Activated CD4-positive, alpha-beta T cell treated with anti-CD3 and anti-CD28 coated beads for 1 hour (primary cell): Measurements from ENCODE around the gene DMD.
"Not testable (repeated sequence)": the region's sequence is repeated elsewhere in the genome, so short reads cannot be mapped to it uniquely, and the experiment has no call there.

Experiments
- DNase-seq: peaks from one replicate; pipeline ENCODE4 v3.0.0-alpha.2; 2020

The DMD gene

DNA sequence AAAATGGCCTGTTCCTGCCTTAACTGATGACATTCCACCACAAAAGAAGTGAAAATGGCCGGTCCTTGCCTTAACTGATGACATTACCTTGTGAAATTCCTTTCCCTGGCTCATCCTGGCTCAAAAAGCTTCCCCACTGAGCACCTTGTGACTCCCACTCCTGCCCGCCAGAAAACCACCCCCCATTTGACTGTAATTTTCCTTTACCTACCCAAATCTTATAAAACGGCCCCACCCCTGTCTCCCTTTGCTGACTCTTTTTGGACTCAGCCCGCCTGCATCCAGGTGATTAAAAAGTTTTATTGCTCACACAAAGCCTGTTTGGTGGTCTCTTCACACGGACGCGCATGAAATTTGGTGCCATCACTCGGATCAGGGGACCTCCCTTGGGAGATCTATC lies 1833.5 kb downstream of the DMD start:
- DNase-seq: not testable (repeated sequence)

DNA sequence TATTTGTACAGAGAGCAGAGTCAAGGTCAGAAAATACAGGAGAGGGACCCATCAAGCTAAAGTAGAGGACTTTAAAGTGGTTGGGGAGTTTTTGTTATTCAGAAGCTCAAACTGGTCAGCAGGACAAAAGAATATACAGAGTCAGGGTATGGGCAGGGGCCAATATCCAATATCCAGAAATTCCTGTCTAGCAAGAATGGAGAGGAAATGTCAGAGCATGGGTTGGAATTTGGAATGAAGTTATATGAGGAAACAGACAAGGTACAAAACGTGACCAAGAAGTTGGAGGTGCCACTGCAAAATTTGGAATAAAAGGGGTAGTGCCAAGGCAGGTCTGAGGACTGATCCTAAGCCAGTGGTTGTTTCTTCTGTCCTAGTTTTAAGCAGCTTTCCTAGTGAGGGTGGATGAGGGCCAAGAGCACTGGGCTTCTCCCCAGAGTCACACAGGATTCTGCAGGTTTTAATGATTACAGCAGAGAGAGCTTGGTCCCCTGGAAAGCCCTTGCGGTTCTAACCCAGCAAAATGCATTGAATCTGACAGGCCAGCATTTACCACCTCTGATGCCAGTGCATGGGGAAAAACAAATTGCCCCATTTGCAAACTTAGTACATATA lies 1834.8 kb downstream of the DMD start:
- no peak for DNase-seq

- DNase-seq: no peak
Observed at GRCh38 chrX:31374786-31375185, 1836.6 kb downstream of the DMD start.

GRCh38 chrX:31371956-31372355 lies 1839.4 kb downstream of the DMD start:
- no peak for DNase-seq

DNA sequence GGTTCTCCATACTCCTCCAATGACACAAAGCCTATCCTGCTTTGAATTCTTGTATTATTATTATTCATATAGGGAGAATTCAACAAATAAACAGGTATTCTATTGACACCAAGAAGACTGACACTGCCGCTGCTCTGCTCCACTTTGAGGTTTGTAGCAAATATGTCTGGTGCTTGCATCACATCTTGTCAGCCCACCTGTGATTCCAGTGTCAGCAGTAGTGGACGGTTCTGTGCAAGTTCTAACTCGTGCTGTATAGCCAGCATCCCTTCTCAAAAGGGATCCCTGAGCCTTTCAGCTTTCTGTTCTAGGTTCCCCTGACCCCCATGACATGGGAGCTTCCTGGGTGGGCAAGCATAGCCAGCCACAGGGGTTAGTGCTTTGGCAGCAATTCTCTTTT lies 1843.5 kb downstream of the DMD start:
- DNase-seq: no peak

DNA sequence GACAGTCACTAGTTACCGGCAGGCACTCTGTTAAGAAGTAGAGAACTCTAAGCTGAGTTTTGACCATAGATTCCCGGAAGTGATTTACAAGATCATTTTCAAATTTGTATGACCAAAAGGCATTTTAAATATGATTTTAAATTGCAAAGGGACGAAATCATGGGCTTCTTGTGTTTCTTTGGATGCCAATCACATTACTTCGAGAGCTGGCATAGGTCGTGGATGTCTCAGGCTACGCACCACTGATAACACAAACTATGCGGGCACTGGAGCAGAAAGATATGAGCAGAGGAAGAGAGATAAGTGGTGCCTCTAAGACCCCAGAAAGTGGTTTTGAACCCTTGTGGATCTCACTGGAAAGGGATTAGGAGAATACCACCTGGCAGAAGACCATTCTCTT lies 1845.3 kb downstream of the DMD start:
- DNase-seq: no peak

DNA sequence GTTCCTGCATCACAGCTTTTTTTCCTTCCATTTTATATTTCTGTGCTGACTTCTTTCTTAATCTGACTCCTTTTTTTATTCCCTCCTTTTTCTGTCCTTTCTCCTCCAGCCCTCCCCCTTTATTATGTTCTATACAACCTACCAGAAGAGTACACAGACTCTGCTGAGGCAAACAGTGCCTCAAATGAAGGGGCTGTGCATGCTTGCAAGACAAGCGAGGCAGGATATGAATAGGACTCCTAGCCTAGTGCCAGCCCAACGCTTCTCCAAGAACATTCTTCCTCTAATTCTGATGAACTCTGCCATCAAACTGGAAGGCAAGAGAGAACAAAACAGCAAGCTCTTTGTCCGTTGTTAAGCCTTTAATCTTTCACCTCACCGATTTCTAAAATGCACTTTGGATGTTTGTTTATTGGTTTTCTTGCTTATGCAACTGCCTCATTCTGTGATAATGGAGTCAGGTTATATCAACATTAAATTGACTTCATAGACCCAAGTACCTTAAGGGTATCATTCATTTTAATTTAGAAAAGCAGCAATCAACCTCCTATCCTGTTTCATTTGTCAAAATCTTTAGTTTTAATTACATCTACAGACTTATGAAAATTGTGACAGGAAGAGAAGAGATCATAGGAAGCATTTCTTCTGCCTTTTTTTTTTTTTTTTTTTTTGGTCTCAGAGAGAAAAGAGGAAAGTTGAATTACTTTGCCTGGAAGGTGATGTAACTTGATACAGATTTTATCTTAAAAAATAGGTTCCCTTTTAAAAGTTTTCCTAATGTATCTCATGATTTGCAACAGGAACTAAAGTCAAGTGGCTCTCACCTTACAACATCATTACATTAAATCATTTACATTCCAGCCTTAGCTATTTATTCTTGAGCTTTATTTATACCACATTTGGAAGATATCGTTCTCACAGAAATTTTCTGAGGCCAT lies 1854.8 kb downstream of the DMD start:
- DNase-seq: no peak

DNA sequence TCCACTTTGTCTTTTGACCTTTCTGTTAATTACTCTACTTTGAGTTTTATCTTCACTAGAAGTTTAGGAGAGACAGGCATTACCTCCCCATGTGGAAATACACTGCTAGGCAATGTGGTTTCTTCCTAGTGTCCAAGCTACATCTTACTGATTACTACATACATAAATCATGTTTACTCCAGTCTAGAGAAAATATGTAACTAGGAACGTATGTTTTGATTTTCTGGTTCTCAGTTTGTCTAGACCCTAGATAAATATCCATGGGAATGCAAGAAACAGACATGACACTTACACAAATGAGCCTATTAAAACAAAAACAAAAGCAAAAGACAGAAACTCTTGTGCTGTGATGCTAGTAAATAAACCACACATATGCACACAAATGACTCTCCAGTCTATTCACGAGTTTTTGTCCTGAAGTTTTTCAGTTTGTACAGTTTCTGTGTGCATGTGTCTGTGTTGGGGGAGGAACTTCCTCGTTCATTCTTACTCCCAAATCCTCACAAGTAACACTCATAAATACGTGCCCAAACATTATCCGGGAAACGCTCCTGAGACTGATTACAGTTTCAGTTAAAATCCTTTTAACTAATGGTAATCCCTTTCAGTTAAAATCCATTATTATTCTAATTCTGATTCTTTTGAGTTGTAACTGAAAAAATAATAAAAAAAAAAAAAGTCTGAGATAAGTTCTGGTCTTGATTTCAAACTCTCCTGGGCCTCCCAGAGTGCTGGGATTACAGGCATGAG lies 1856.0 kb downstream of the DMD start:
- no peak for DNase-seq

DNA sequence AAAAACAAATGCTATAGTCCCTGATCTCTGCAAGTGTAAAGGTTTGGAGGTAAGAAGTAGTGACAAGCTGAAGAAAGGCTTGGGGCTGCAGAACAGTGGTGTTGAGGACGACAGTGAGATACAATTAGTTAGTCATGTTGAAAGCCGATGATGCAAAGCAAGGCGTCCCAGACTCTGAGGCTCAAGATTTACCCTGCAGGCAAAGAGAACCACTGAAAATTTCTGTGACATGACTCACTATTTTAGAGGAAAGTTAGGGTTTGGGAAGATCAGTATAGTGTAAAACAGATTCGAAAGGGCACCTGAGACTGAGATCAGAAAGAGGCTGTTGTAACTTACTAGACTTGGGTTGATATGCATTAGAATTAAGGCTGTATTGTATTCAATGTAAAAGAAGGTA lies 1858.3 kb downstream of the DMD start:
- DNase-seq: no peak

DNA sequence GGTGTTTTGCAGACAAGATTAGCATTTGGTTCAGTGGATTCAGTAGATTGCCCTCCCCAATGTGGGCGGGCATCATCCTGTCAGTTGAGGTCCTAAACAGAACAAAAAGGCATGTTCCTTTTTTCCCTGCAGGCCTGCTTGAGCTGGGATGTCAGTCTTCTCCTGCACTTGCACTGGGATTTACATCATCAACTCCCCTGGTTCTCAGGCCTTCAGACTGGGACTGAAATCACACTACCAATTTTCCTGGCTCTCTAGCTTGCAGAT lies 1860.6 kb downstream of the DMD start:
- DNase-seq: no peak

- DNase-seq: no peak
Observed at GRCh38 chrX:31349515-31349914, 1861.8 kb downstream of the DMD start.

GRCh38 chrX:31340587-31340986 lies 1870.8 kb downstream of the DMD start:
- DNase-seq: no peak

GRCh38 chrX:31338991-31339350 lies 1872.4 kb downstream of the DMD start:
- no peak for DNase-seq

- DNase-seq: no peak
Observed at GRCh38 chrX:31337332-31337731, 1874.0 kb downstream of the DMD start.

DNA sequence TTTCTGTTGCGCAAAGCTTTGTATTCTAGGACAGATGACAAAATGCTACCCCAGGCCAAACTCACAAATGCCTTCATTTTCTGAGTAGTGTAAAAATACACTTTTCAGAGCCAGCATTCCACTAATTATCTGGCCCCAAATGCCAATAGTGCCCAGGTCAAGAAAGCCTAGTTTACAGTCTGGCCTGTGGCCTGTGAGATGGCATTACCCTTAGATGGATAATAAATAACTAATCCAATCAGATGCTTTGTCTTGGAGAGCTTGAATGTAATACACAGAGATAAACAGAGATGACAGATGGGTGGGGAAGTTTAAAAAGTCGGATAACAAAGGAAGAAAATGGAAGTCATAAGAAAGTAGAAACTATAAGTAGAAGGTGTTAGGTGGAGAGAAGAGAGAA lies 1874.9 kb downstream of the DMD start:
- no peak for DNase-seq

GRCh38 chrX:31334997-31335396 lies 1876.4 kb downstream of the DMD start:
- DNase-seq: no peak

DNA sequence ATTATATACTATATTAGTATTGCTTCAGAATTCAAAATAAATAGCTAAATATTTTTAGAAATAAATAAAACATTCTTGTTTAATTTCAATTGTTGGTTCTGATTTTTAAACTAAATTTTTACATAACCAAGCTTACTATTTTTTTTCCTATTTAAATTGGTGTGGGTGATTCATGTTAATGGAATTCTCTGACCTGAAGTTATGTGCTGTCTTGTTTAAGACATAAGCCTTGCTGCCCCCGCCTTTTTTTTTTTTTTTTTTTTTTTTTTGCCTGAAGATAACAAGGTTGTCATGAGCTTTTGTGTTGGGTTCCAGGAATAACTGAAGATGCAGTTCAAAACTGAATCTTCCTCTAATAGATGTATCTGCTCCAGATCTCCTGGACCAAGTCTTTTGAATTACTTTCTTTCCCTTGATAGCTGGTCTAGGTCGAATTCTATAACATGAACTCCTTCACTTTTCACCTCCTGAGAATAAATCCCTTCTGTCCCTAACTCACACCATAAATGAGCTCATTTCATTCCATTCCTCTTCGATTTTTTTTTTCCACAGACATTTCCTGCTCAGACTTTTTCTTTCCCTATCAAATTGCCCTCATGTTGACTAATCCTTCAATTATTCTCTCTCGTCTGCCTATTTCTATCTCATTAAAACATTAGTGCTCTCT lies 1878.1 kb downstream of the DMD start:
- no peak for DNase-seq

DNA sequence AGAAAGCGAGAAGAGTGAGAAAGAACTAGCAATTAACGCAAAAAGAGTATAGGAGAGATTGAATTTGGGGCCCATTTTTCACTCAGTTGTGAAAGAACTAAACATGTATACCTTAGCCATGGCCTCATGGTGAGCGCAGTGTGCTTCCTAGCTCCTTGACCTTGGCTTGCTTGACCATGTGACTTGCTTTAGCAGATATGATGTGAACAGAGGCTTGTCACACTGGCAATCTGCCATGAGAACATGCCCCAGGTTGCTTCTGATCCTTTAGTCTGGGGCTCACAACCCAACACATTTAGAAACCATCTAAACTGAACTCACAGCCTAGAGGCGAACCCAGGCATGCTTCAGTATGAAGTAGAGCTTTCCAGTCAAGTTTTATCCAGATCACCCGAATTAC lies 1879.4 kb downstream of the DMD start:
- no peak for DNase-seq

DNA sequence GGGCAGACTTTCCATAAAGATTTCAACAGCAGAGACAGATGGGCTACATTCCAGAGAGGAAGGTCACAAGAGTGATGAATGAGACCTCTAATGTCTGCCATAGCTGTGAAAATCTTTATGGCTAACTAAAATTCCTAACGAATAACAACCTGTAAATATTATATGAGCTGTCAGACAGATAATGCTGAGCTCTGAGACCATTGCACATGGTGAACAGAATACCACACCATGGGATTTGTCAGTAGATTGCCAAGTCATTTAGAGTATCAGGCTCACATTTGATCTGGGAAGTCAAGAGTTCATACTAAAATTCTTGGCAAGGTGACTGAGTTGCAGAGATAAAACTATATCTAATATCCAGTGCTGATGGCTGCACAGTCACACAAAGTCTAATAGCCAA lies 1880.3 kb downstream of the DMD start:
- DNase-seq: no peak

GRCh38 chrX:31329298-31329697 lies 1882.1 kb downstream of the DMD start:
- DNase-seq: no peak

GRCh38 chrX:31323658-31324057 lies 1887.7 kb downstream of the DMD start:
- no peak for DNase-seq

- no peak for DNase-seq
Observed at GRCh38 chrX:31320740-31321139, 1890.6 kb downstream of the DMD start.

GRCh38 chrX:31319586-31319985 lies 1891.8 kb downstream of the DMD start:
- DNase-seq: no peak

DNA sequence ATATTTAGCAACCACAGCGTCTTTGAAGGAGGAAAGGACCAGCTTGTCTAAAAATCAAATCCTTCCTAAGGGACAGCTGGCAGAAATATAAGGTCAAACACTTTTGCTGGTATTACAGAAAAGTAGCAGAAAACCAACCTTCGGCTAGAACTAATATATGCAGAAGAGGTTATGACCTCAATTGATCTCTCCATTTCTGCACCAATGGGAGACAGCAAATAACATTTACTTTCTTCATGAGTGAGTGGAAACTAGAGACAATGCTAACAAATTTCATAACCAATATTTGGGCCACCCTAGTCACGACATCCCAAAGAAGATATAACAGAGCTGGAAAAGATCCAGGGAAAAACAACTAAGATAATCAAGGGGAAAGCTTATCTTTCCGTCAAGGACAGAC lies 1892.5 kb downstream of the DMD start:
- DNase-seq: no peak
